Liver (tissue), 9 donors: ENCODE data around the gene MAP4K4. TPM values are rescaled to one million over a fixed set of nuclear protein-coding genes. Genes with fewer than 3 reads are reported as not detected.

ENCODE experiments used
- DNase-seq: peaks from one replicate; pipeline ENCODE4 v3.0.0-alpha.2; 2017; ENCODE audit warnings: low spot score
- H3K27ac ChIP-seq, 2 donors: one replicate each; pipeline ENCODE4 v1.7.0; 2013; ENCODE audit warnings: inconsistent platforms in 2 of 2, low read length in 2 of 2, control low read depth in 1 of 2, low read depth in 1 of 2, mild to moderate bottlenecking in 1 of 2
- H3K27me3 ChIP-seq, 4 donors: one replicate each; pipeline versions ENCODE4 v1.6.1 to v1.7.0; 2013; ENCODE audit warnings: low read length in 3 of 4, inconsistent platforms in 1 of 4, mild to moderate bottlenecking in 1 of 4, moderate library complexity in 1 of 4; ENCODE audit not compliant: control insufficient read depth in 4 of 4, insufficient read depth in 4 of 4
- H3K36me3 ChIP-seq, 4 donors: one replicate each; pipeline versions ENCODE4 v1.6.1 to v1.7.0; 2013; ENCODE audit warnings: low read length in 3 of 4, mild to moderate bottlenecking in 3 of 4, low read depth in 1 of 4, moderate library complexity in 1 of 4; ENCODE audit not compliant: control insufficient read depth in 4 of 4, insufficient read depth in 3 of 4
- H3K4me1 ChIP-seq, 4 donors: one replicate each; pipeline versions ENCODE4 v1.6.1 to v1.7.0; 2013; ENCODE audit warnings: low read length in 3 of 4, mild to moderate bottlenecking in 3 of 4, moderate library complexity in 1 of 4; ENCODE audit not compliant: control insufficient read depth in 4 of 4, insufficient read depth in 4 of 4
- H3K4me3 ChIP-seq, 3 donors: one replicate each; pipeline versions ENCODE4 v1.6.1 to v1.7.0; 2013; ENCODE audit warnings: low read length in 3 of 3, control low read depth in 1 of 3, low read depth in 1 of 3, mild to moderate bottlenecking in 1 of 3
- H3K9ac ChIP-seq, 2 donors: one replicate each; pipeline ENCODE4 v1.7.0; 2013; ENCODE audit warnings: low read length in 2 of 2, mild to moderate bottlenecking in 2 of 2, moderate library complexity in 2 of 2, control low read depth in 1 of 2, low read depth in 1 of 2
- H3K9me3 ChIP-seq, 4 donors: one replicate each; pipeline versions ENCODE4 v1.6.1 to v1.7.0; 2013; ENCODE audit warnings: low read length in 3 of 4; ENCODE audit not compliant: control insufficient read depth in 4 of 4
- EGR1 ChIP-seq, 2 donors: IDR thresholded peaks; 2 replicates each; pipeline ENCODE4 v1.6.1; 2016 to 2018; ENCODE audit warnings: antibody characterized with exemption in 2 of 2, low read depth in 2 of 2
- FOXA1 ChIP-seq: IDR thresholded peaks from 2 replicates; pipeline ENCODE4 v1.6.1; 2016; ENCODE audit warnings: antibody characterized with exemption
- FOXA2 ChIP-seq: IDR thresholded peaks from 2 replicates; pipeline ENCODE4 v1.6.1; 2016; ENCODE audit warnings: antibody characterized with exemption
- GABPA ChIP-seq, 2 donors: IDR thresholded peaks in 1 of 2; conservative IDR thresholded peaks in 1 of 2; 2 replicates each; pipeline ENCODE4 v1.6.1; 2016; ENCODE audit warnings: antibody characterized with exemption in 2 of 2, mild to moderate bottlenecking in 1 of 2, moderate library complexity in 1 of 2
- HNF4A ChIP-seq, 2 donors: conservative IDR thresholded peaks; 2 replicates each; pipeline ENCODE4 v1.6.1; 2016; ENCODE audit warnings: antibody characterized with exemption in 2 of 2, mild to moderate bottlenecking in 2 of 2
- HNF4G ChIP-seq: IDR thresholded peaks from 2 replicates; pipeline ENCODE4 v1.6.1; 2016; ENCODE audit warnings: antibody characterized with exemption
- JUND ChIP-seq, 2 donors: IDR thresholded peaks; 2 replicates each; pipeline ENCODE4 v1.6.1; 2016; ENCODE audit warnings: antibody characterized with exemption in 2 of 2
- NR2F2 ChIP-seq: IDR thresholded peaks from 2 replicates; pipeline ENCODE4 v1.6.1; 2016; ENCODE audit warnings: antibody characterized with exemption
- RAD21 ChIP-seq, 2 donors: IDR thresholded peaks; 2 replicates each; pipeline ENCODE4 v1.6.1; 2016; ENCODE audit warnings: antibody characterized with exemption in 2 of 2, mild to moderate bottlenecking in 2 of 2
- RXRA ChIP-seq, 2 donors: IDR thresholded peaks; 2 replicates each; pipeline ENCODE4 v1.6.1; 2017 to 2018; ENCODE audit warnings: antibody characterized with exemption in 2 of 2, mild to moderate bottlenecking in 1 of 2
- SP1 ChIP-seq: IDR thresholded peaks from 2 replicates; pipeline ENCODE4 v1.6.1; 2018; ENCODE audit warnings: antibody characterized with exemption, mild to moderate bottlenecking
- TAF1 ChIP-seq: conservative IDR thresholded peaks from 2 replicates; pipeline ENCODE4 v1.6.1; 2016; ENCODE audit warnings: antibody characterized with exemption, mild to moderate bottlenecking
- YY1 ChIP-seq: IDR thresholded peaks from 2 replicates; pipeline ENCODE4 v1.6.1; 2016; ENCODE audit warnings: antibody characterized with exemption, mild to moderate bottlenecking
- WGBS: extraction: QIAGEN DNeasy Blood & Tissue Kit; methylation state at CpG from one replicate; pipeline ENCODE4 v1.1.7; 2013; 5-methylcytosine and 5-hydroxymethylcytosine counted together
- polyA plus RNA-seq, 2 donors: library from polyadenylated mRNA; stranded (reverse) in 1 of 2; unstranded in 1 of 2; fragments of 200-250 nt in 1 of 2; fragments of >200 nt in 1 of 2; fragmentation: Nextera tagmentation in 1 of 2; extraction: Ambion mirVana in 1 of 2; gene quantifications; one replicate each; pipeline versions ENCODE4 v1.2.1 to v1.2.3, GENCODE V29; 2013 to 2015
- total RNA-seq, 2 donors: library from RNA; depleted of rRNA; stranded (reverse); fragments of >200 nt; gene quantifications; one replicate each; pipeline ENCODE4 v1.2.3, GENCODE V29; 2014
- TF ChIP-seq, protein P1 (sequence below): IDR thresholded peaks from 2 replicates; pipeline ENCODE4 v1.6.1; 2016; ENCODE audit warnings: antibody characterized with exemption
- TF ChIP-seq, protein P2 (sequence below): IDR thresholded peaks from 2 replicates; pipeline ENCODE4 v1.6.1; 2016; ENCODE audit warnings: antibody characterized with exemption
- TF ChIP-seq, protein P3 (sequence below): IDR thresholded peaks from 2 replicates; pipeline ENCODE4 v1.6.1; 2016; ENCODE audit warnings: antibody characterized with exemption
- TF ChIP-seq, protein P4 (sequence below): IDR thresholded peaks from 2 replicates; pipeline ENCODE4 v1.6.1; 2016; ENCODE audit warnings: antibody characterized with exemption, mild to moderate bottlenecking
- TF ChIP-seq, protein P5 (sequence below): fragments of 150-350 bp; IDR thresholded peaks from 2 replicates; pipeline ENCODE4 v1.5.1; 2017; ENCODE audit warnings: improper control_type of control experiment, low read depth, low read length; ENCODE audit not compliant: missing input control
- donor health status: healthy.
- donor health status: healthy.
- donor health status: healthy.
- donor health status: healthy.
- donor health status: healthy.

Gene MAP4K4
- total and polyA plus RNA-seq, 4 donors: 9.1 to 40.0 (median 23.6) TPM

DNA sequence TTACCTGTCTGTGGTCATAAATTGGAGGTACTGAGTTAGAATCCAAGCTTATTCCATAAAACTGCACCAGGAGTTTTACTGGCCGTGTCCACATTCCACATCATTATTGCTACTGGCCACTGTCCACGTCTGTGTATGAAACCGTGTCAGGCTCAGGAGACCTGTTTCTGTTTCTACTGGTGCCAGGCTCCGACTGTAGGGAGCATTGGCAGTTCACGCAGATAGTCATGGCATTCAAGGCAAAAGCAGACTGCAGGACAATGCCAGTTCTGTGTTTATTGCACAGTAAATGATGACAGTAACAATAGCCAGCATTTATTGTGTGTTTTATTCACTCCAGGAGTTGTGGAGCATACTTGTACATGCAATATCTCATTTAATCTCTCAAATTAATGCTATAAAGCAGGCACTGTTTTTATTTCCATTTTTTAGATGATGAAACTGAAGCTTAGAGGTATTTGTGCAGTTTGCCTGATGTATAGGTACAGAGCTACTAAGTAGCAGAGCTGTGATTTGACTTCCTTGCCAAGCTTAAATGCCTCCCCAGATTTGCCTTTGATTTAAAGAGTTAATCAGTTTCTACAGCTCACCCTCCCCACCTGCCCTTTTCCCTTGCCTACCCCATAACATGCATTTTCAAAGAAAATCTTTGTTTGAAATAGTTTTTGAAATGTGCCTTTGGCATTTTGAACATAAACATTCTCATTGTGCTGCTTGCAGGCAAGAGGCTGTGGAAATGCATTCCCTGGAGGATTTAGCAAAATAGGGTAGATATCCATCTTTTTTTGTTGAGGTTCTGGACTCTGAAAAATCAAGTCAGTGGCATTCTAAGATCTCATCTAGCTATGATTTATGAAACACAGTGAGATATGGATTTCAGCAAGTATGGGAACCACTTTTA is 55.5 kb downstream of the MAP4K4 start:
- 21% methylated on average over 5 of the region's 5 CpGs for WGBS
- Histone ChIP-seq H3K4me1 (peaks cover 18 to 64% (median 59%) of the 10 kb centered on the region in 4 donors), H3K4me3 (no peak overlapping the region), H3K9me3 (no peaks in the 10 kb centered on the region), H3K9ac (no peak overlapping the region), H3K27ac (peak overlapping the region; percentile 44 to 61), H3K27me3 (no peaks in the 10 kb centered on the region), H3K36me3 (no peaks in the 10 kb centered on the region)
- no peak for DNase-seq
- no peak for TF ChIP-seq FOXA2
- peak in 1 of 2 donors; percentile 7 for TF ChIP-seq RXRA (IDR thresholded peaks at IDR 0.05)

DNA sequence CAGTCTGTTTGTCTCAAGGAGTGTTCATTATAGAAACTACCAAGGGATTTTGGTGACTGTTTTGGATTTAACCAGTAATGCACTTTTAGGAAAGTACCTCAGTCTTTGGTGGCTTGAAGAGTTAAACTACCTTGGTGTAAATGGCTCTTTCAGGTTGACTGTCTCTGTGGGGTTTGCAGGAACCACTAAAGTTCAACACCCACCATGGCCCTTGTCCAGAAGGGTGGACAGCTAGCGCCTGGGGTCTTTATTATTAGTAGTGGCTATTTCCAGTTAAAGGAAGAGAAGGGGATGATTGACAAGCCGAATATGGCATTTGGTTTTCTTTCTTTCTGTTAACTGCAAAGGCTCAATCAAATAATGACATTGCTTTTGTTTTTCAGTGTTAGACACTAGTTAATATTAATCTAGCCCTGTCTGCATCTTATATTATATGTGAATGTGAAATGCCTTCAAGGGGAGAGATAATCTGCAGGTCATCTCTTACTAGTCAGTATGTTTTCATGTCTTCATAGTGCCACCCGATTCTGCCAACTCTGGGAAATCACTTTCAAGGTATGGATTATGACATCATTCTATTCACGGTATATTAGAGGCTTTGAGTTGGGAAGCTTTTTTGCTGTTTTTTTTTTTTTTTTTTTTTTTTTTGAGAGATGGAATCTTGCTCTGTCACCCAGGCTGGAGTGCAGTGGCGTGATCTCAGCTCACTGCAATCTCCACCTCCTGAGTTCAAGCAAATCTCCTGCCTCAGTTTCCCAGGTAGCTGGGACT is 56.4 kb downstream of the MAP4K4 start:
- H3K27me3 ChIP-seq: no peaks in the 10 kb centered on the region
- 79% methylated on average over 5 of the region's 5 CpGs for WGBS
- DNase-seq: no peak
- H3K4me1 ChIP-seq: peaks cover 16 to 59% (median 54%) of the 10 kb centered on the region in 4 donors
- TF ChIP-seq HNF4G: no peak
- no peak for TF ChIP-seq RAD21 (IDR thresholded peaks at IDR 0.05)
- no peak for TF ChIP-seq FOXA2
- no peak for TF ChIP-seq FOXA1
- TF ChIP-seq SP1: no peak
- TF ChIP-seq, protein P1, sequence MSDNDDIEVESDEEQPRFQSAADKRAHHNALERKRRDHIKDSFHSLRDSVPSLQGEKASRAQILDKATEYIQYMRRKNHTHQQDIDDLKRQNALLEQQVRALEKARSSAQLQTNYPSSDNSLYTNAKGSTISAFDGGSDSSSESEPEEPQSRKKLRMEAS: no peak
- TF ChIP-seq, protein P2, sequence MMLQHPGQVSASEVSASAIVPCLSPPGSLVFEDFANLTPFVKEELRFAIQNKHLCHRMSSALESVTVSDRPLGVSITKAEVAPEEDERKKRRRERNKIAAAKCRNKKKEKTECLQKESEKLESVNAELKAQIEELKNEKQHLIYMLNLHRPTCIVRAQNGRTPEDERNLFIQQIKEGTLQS: no peak
- TF ChIP-seq, protein P3, sequence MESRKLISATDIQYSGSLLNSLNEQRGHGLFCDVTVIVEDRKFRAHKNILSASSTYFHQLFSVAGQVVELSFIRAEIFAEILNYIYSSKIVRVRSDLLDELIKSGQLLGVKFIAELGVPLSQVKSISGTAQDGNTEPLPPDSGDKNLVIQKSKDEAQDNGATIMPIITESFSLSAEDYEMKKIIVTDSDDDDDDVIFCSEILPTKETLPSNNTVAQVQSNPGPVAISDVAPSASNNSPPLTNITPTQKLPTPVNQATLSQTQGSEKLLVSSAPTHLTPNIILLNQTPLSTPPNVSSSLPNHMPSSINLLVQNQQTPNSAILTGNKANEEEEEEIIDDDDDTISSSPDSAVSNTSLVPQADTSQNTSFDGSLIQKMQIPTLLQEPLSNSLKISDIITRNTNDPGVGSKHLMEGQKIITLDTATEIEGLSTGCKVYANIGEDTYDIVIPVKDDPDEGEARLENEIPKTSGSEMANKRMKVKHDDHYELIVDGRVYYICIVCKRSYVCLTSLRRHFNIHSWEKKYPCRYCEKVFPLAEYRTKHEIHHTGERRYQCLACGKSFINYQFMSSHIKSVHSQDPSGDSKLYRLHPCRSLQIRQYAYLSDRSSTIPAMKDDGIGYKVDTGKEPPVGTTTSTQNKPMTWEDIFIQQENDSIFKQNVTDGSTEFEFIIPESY: no peak
- TF ChIP-seq RXRA (IDR thresholded peaks at IDR 0.05): no peak
- TF ChIP-seq TAF1: no peak
- TF ChIP-seq EGR1 (IDR thresholded peaks at IDR 0.05; ENCODE audit: low read depth in 2 of 2): no peak
- TF ChIP-seq, protein P4, sequence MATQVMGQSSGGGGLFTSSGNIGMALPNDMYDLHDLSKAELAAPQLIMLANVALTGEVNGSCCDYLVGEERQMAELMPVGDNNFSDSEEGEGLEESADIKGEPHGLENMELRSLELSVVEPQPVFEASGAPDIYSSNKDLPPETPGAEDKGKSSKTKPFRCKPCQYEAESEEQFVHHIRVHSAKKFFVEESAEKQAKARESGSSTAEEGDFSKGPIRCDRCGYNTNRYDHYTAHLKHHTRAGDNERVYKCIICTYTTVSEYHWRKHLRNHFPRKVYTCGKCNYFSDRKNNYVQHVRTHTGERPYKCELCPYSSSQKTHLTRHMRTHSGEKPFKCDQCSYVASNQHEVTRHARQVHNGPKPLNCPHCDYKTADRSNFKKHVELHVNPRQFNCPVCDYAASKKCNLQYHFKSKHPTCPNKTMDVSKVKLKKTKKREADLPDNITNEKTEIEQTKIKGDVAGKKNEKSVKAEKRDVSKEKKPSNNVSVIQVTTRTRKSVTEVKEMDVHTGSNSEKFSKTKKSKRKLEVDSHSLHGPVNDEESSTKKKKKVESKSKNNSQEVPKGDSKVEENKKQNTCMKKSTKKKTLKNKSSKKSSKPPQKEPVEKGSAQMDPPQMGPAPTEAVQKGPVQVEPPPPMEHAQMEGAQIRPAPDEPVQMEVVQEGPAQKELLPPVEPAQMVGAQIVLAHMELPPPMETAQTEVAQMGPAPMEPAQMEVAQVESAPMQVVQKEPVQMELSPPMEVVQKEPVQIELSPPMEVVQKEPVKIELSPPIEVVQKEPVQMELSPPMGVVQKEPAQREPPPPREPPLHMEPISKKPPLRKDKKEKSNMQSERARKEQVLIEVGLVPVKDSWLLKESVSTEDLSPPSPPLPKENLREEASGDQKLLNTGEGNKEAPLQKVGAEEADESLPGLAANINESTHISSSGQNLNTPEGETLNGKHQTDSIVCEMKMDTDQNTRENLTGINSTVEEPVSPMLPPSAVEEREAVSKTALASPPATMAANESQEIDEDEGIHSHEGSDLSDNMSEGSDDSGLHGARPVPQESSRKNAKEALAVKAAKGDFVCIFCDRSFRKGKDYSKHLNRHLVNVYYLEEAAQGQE: no peak
- no peak for TF ChIP-seq HNF4A (conservative IDR thresholded peaks at IDR 0.05)
- no peak for TF ChIP-seq JUND (IDR thresholded peaks at IDR 0.05)
- no peak for TF ChIP-seq GABPA (IDR thresholded peaks at IDR 0.05 in 1 of 2, conservative IDR thresholded peaks at IDR 0.05 in 1 of 2)
- no peak for TF ChIP-seq NR2F2
- no peak for TF ChIP-seq YY1
- TF ChIP-seq, protein P5, sequence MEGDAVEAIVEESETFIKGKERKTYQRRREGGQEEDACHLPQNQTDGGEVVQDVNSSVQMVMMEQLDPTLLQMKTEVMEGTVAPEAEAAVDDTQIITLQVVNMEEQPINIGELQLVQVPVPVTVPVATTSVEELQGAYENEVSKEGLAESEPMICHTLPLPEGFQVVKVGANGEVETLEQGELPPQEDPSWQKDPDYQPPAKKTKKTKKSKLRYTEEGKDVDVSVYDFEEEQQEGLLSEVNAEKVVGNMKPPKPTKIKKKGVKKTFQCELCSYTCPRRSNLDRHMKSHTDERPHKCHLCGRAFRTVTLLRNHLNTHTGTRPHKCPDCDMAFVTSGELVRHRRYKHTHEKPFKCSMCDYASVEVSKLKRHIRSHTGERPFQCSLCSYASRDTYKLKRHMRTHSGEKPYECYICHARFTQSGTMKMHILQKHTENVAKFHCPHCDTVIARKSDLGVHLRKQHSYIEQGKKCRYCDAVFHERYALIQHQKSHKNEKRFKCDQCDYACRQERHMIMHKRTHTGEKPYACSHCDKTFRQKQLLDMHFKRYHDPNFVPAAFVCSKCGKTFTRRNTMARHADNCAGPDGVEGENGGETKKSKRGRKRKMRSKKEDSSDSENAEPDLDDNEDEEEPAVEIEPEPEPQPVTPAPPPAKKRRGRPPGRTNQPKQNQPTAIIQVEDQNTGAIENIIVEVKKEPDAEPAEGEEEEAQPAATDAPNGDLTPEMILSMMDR: no peak
- no peak overlapping the region for H3K9ac ChIP-seq
- no peaks in the 10 kb centered on the region for H3K36me3 ChIP-seq
- no peak overlapping the region for H3K4me3 ChIP-seq
- no peaks in the 10 kb centered on the region for H3K9me3 ChIP-seq
- peak overlapping the region; percentile 16 to 50 for H3K27ac ChIP-seq
